ENCODE results near the gene C9orf43.
"Not testable (repeated sequence)": the region's sequence is repeated elsewhere in the genome, so short reads cannot be mapped to it uniquely, and the experiment has no call there.

The C9orf43 gene

DNA sequence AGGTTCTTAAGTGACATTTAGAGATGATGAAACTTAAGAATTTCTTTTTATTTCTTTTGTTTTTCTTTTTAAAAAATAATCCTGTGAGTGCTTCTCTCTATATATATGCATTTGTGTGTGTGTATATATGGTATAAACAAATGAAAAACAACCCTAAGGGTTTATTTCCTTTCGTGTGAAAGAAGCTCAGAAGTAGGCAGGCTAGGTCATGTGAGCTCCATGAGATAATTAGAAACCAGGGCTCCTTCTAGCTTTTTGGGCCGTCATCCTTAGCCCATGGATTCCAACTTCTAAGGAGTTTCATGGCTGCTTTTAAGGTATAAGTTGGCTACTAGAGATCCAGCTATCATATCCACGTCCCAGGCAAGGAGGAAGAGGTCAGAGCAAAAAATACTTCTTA, 11.2 kb downstream of the C9orf43 start:
- DNase-seq = no peak

DNA sequence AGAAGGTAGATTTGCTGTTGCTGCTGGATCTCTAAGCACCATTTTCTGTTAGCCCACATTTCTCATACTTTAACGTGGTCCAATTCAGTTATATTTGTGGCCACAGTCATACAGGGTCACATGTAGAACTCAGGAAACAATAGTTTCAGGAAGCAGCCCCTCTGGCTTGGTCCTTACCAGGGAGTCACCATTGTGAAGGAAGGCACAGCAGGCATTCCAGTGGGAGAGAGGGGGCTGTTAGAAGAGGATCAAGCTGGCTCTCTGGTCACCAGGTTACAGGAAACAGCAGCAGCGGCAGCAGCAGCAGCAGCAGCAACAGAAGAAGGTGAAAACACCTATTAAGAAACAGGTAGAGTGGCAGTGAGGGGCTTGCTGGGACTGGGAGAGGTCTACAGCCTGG, 14.5 kb downstream of the C9orf43 start:
- no peak for DNase-seq

DNA sequence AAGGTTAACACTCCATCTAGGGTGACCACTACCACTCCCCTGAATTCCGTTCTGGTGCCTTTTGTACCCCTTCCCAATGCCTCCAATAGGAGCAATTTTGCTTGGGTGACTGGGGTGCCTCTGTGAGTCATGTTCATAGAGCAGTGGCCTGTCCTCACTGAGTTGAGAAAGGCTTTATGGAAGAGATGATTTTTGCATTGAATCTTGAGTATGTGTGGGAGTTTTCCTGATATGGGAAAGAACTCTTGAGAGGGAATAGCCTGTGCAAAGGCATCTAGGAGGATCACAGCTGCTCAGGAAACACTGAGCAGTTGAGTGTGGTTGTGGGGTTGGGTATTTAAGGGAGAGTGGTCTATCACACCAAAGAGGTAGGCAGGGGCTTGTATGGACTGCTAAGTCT, 16.2 kb downstream of the C9orf43 start:
- DNase-seq = no peak

DNA sequence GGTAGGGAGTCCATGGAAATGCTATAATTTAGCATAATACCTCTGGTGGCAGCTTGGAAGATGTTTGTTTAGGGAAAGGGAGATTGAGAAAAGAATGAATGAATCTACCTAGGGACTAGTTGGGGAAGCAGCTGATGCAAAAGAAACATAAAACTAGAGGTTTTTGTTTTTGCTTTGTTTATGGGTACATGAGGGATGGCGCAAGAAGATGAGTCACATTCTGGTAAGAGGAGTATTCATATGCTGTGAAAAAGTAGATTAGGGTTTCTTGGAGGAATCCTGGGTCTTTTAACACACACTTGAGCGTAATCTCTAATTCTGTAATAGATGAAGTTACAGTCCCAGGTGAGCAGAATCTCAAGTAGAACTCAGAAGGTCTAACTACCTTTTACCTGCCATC, 17.1 kb downstream of the C9orf43 start:
- no peak for DNase-seq

DNA sequence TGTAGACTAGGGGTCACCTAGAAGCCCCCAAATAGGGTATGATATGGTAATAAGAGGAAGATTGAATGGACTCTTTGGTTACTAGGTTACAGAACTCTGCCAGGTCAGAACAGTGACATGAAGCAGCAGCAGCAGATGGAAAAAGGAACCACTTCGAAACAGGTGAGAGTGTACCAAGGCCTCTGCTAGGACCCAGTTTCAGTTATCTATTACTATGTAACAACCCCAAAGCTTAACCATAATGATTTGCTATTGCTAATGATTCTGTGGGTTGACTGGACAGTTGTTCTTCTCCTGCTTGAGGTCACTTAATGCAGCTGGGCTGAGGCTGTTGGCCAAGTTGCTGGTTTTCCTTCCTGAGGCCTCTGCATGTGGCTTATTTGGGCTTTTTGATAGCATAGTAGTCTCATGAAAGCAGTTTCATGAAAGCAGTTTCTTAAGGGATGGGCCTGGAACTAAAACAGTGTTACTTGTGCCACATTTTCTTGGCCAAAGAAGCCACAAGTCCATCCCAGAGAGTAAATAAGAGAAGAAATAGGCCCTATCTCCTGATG, 17.6 kb downstream of the C9orf43 start:
- no peak for DNase-seq

DNA sequence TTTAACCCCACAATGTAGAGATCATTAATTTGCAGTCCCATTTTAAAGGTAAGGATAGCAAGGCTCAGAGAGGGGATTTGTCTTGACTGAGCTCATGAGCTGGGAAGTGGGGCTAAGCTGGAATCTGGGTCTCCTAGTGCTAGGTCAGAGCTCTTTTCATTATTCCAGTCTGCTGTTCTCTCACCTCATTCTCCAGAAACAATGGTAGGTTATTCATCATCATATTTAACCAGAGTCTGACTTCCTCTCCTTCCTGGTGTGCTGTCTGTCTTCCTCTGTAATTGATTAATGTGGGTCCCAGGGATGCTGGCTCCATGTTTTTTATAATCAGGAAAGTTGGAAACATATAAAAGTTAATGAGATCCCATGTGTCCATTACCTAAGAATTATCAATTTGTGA, 20.6 kb downstream of the C9orf43 start:
- DNase-seq = no peak

DNA sequence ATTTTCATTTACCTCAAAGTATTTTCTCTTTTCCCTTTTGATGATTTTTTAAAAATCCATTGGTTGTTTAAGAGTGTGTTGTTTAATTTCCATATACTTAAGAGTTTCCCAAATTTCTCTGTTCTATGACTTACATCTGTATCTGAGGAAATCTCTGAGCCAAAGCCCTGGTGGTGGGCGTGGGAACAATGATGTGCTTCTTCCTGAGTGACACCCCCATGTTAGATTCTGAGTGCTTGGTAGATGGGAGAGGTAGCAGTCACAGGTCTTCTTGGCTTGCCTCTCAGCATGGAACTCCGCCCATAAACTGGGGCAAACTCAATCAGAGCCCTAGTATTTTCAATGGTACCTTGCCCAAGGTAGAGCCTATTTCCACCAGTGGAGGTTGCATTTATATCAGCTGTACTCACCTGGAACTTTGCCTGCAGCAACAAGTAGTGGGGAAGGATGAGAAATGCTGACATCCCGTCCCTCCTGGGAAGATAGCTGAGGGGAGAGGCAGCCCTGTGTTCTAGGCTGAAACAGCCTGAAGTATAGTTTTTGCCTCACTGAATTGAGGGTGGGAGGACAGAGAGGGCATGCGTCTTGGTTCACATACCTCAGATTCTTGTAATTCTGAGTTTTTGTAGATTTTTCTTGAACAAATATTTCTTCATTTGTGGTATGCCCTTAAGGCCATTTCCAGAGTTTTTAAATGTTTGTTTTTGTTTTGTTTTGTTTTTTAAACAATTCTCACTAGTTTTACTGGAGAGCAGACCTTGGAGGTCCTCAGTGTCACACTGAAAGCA, 26.4 kb downstream of the C9orf43 start:
- DNase-seq = no peak

DNA sequence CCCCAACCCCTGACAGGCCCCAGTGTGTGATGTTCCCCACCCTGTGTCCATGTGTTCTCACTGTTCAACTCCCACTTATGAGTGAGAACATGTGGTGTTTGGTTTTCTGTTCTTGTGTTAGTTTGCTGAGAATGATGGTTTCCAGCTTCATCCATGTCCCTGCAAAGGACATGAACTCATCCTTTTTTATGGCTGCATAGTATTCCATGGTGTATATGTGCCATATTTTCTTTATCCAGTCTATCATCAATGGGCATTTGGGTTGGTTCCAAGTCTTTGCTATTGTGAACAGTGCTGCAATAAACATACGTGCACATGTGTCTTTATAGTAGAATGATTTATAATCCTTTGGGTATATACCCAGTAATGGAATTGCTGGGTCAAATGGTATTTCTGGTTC, 27.2 kb downstream of the C9orf43 start:
- DNase-seq = not testable (repeated sequence)

DNA sequence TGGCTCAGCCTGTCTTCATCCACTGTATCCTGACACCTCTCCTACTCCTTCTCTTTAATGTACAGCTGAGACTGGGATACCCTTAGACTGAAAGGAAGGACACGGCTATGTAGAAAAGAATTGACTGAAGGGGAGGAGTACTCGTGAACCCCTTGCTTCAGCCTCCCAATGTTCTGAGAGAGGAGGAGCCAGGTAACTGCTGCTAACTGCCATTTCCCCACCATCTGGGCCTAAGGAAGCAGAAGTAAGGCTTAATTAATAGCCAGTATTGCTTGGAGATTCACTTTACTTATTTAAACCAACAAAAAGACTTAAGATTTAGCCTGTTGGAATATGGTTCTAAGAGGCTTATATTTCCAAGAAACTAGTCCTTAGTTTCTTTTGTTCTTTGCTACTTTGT, 34.2 kb downstream of the C9orf43 start:
- DNase-seq = no peak

DNA sequence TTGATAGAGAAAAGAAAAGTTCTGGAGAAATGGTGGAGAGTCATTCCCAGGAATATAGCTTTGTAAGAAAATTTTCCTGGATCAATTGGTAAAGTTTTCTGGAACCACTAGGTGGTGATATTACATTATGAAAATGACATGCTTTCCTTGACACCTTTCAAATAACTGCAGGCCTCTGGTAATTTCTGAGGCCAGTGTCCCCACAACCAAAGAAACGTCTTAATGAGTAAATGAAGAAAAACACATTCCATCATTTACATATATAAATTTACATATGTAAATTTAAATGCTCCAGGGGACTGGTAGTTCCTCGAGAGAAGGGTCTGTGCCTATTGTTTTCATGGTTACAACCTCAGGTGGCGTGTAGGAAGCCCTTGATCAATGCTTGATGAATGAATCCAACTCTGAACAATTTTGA, 35.8 kb downstream of the C9orf43 start:
- DNase-seq = no peak

DNA sequence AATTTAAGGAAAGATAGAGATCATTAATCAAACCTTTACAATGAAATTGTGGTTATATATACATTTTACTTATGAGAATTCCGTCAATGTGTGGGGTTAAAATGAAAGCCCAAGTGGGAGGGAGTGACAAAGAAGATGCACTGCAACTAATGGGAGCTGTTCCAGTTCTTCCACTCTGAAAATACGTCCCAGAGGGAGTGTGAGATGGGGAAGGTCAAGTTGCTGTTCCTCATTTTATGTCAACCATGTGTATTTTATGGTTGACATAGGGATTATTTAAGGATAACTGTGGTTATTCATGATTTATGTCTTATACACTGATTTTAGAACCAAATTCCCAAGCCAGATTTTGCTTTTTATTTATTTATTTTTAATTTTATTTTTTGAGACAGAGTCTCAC, 38.8 kb downstream of the C9orf43 start:
- no peak for DNase-seq

DNA sequence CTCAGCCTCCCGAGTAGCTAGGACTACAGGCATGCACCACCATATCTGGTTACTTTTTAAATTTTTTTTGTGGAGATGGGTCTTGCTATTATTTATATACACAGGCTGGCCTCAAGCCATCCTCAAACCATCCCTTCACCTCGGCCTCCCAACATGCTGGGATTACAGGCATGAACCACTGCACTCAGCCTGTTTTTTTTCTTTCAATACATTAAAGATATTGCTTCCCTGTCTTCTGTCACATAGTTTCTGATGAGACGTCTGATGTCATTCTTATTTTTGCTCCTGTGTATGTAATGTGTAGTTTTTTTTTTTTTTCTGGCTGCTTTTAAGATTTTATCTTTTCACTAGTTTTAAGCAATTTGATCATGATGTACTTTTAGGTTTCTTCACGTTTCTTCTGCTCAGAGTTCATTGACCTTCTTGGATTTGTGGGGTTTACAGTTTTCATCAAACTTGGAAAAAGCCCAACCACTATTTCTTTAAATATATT, 41.6 kb downstream of the C9orf43 start:
- no peak for DNase-seq

DNA sequence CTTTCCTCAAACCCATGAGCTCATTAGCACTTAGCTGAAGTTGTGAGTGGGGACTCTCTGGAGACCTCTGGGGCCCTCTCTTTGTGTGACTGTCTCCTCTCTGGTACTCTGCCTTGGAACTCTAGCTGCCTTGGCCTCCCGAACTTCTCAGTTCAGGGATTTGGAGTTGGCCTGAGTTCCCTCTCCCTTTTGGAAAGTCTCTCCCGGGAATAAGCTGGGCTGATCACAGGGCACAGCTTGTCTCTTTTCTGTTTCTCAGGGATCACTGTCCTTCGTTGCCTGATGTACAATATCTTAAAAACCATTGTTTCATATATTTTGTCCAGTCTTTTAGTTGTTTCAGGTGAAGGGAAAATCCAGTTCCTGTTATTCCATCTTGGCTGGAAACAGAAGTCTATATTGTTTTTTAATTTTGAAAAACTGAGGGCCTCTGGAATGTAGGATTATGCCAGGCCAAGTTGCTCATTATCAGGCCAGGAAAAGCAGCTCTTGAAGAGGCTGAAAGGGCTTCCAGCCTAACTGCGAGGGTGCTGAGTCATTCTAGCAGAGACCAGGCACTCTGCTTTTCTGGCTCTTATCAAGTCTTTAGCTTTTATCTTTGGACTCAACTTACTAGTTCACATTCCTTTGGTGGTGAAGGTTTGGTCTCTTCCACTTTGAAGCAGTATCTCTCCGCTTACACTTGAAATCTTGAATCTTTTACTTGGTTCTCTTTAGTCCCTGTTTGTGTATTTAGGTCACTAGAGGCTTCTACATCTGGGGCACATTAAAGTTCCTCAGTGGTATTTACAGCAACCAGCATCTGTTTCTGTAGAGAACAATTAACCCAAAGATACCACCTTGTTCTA, 44.6 kb downstream of the C9orf43 start:
- DNase-seq = no peak

DNA sequence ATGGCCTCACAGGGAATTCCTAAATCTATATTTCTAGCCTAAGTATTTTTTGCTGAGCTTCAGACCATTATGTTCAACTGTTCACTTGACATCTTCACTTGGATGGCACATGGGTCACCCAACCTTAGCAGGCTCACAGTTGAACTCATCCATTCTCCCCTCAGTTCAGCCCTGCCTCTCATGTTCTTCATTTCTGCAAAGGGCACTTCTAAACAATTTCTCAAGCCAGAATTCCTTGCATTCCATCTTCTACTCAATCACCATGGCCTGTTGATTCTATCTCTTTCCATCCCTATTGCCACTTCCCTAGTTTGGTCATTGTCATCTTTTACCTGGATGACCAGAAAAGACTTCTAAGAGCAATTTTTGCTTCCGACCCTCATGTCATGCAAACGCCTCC, 45.7 kb downstream of the C9orf43 start:
- no peak for DNase-seq

DNA sequence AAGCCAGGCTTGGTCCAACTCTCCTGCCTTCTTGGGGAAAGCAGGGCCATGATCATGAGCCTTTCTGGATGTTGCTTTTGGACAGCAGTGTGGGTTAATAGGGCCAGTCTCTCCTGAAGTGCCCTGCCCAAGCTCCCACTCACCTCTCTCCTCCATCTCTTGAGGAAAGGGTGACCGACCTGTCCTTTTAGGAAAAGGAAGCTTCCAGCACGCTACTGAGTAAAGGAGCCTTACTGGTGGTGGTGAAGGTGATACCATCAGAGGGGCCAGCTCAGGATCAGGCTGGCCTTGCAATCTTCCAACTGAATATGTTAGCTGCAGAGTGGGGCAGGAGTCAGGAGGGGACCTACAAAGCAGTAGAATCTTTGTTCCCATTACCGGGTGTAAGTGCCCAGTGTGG, 50.7 kb downstream of the C9orf43 start:
- no peak for DNase-seq

DNA sequence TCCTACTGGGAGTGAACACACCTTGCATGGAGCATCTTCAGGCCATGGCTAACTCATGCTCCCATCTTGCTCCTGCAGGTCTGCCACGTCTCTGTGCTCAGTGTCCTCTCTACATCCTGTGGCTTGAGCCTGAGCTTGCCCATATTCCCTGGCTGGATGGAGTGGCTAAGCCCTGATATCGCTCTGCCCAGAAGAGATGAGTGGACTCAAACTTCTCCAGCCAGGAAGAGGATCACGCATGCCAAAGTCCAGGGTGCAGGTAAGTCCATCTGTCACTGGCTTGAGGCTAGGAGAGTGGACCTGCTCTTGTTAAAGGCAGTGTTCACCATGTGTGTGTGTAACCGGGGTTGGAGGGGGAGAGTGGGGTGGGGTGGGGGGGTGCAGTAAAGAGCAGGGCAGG, 51.4 kb downstream of the C9orf43 start:
- no peak for DNase-seq

DNA sequence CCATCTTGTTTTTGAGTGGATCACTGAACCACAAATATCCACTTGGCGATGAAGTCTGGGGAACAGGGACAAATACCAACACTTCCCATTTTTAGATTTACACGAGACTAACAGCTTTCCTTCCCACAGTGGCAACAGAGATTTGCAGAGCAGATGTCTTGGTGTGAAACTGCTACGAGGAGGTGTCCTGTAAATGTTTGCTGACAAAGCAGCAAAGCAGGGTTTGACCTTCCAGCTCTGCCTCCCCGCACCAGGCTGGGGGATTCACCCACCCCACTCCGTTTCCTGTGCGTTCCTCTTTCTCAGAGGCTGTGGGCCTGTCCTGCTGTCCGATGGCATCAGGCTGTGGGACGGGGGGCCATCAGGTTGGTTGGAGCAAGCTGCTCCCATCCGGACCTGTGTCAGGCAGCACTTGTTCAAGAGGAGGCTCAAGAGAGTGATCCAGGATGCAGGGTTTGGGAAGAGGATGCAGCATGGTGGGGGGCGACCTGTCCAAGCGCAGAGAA, 52.3 kb downstream of the C9orf43 start:
- DNase-seq = no peak

DNA sequence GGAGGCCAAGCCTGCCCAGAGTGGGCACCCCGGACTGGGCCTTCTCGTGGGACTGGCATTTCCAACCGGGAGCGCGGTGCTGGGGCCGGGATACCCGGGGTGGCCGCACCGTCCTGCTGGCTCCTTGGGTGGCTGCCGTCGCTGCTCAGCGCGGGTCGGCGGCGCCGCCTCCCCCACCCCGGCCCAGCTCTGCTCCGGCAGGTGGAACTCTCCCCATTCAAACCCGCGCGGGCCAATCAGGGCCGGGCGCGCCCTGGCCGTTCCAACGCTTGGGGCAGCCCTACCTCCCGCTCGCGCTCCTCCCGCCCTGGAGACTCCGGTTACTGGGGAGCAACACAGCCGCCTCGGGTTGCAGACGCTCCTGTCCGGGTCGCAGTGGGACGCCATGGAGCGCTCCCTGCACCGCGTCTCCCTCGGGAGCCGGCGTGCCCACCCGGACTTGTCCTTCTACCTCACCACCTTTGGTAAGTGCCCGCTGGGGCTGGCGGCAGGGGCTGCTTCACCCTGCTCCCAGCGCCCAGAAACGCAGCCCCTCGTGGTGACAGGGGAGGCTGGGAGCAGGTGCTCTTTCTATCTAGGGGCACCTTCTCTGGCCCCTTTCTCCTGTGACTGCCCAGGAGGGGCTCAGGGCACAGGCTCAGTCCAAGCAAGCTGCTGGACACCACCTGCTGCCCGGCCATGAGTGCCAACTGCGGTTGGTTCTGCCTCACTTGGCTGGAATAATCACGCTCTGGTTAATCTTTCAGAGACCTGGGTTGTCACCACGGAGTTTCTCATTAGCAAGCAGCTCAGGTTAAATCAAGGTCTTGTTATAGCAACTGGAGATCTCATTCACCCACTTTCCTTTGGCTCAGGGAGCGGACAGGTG, 53.1 kb downstream of the C9orf43 start, which contains the start of gene RGS3:
RGS3 (plus strand) TSS at position 310 of the 868 bp plus-strand sequence; CDS start at position 386, 76 bp downstream.
- DNase-seq = no peak

DNA sequence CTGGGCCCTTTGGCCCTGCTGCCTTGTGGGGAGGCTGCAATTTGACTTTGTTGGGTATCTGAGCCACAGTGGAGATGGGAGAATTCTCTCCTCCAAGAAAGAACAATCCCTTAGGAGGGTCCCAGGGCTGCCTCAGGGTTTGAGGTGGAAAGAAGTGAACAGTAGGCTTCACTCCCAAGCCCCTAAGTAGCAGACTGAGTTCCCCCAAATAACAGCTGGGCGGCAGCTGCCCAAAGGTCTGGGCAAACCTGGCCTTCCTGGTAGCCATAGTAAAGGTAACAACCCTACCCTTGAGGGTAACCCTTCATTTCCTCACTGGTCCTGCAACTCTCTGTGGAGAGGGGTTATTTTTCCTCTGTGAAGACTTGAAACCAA, 53.7 kb downstream of the C9orf43 start:
- DNase-seq = no peak

DNA sequence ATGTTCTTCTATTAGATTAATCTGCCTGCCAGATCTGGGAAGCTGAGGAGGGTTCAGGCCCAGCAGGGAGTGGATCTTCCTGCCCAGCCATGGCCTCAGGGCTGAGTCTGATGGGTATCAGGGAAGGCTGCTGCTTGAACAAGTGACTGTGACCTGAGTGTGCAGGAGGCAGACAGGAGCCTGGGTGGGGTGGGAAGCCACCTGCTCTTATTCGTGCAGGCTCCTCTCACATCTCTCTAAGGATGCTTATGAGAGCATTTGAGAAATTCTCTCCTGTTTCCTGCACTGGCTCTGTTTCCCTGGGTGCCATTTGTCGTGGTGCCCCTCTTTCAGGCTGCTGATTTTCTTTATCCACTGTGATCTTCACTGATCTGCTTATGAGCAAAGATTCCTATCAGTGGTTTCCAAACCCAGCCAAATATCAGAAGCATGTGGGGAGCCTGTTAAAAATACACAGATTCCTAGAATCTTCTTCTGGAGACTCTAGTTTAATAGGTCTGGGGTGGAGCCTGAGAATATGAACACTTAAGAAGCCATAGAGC, 55.1 kb downstream of the C9orf43 start:
- no peak for DNase-seq

DNA sequence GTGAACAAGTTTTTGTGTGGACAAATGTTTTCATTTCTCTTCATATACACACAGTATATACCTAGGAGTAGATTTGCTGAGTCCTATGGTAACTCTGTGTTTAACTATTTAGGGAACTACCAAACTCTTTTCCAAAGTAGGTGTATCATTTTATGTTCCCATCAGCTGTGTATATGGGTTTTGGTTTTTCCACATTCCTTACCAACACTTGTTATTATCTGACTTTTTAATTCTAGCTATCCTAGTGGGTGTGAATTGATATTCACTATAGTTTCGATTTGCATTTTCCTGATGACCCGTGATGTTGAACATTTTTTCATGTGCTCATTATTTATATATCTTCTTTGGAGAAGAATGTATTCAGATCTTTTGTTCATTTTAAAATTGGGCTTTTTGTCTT, 56.6 kb downstream of the C9orf43 start:
- no peak for DNase-seq
